Lower lobe of right lung (tissue), 2 donors: ENCODE measurements around the gene PATJ. TPM values are rescaled to one million over a fixed set of nuclear protein-coding genes. Genes with fewer than 3 reads are reported as not detected.

ENCODE experiments used
- ATAC-seq, 2 donors: fragments of 200-7000 bp; cut with Tn5 transposase; one replicate each; pipeline ENCODE4 v1.9.1; 2020 to 2022; ENCODE audit warnings: mild to moderate bottlenecking in 2 of 2, moderate library complexity in 2 of 2
- DNase-seq: peaks from one replicate; pipeline ENCODE4 v3.0.0-alpha.2; 2020
- H3K27ac ChIP-seq: fragments of 200-600 bp; one replicate; pipeline ENCODE4 v1.8.0; 2022
- H3K27me3 ChIP-seq: fragments of 200-600 bp; one replicate; pipeline ENCODE4 v1.8.0; 2022; ENCODE audit warnings: low read depth
- H3K36me3 ChIP-seq: fragments of 200-600 bp; one replicate; pipeline ENCODE4 v1.8.0; 2022; ENCODE audit warnings: mild to moderate bottlenecking
- H3K4me1 ChIP-seq: fragments of 200-600 bp; one replicate; pipeline ENCODE4 v1.8.0; 2022
- H3K4me3 ChIP-seq: fragments of 200-600 bp; one replicate; pipeline ENCODE4 v1.8.0; 2022; ENCODE audit warnings: mild to moderate bottlenecking
- H3K9me3 ChIP-seq: fragments of 200-600 bp; one replicate; pipeline ENCODE4 v1.8.0; 2022
- intact Hi-C: fragments of 100-400 bp; cut with DNase I; formaldehyde crosslinking; loops from one replicate; pipeline ENCODE4 v1.11.0; 2022
- total RNA-seq: library from RNA; stranded (reverse); fragmentation: NEBNext Ultra II Directional; extraction: Animal tissue kit (Norgen Biotek cat#: 25700); gene quantifications from one replicate; pipeline ENCODE4 v1.2.1, GENCODE V29; 2021
- TF ChIP-seq, protein P1 (sequence below): fragments of 200-600 bp; IDR thresholded peaks from one replicate; pipeline ENCODE4 v1.8.0; 2022; ENCODE audit warnings: antibody characterized with exemption, mild to moderate bottlenecking
- donor health status: DM: no; HTN: yes; CAD: no; lungs with severe emphysema.

Gene PATJ
- total RNA-seq, 1 donor from 2014 or later, result 63.9 TPM

DNA sequence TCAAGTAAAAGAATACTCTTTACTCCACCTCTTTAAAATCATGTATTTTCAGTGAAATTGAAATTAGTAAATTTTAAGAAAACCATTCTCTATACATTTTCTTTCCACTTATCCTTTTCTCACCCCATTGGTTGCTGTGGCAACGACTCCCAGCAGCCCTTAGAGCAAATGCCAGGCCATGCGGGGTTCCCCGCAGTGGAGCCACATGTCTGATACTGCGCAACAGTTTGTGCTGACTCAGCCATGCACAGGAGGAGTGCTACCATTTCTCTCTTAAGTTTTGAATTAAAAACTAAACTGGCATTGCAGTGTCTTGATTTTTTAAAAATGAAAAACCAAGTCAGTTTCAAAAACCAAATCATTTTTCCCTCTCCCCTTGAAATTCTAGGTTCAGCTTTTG is 238.3 kb downstream of the PATJ start:
- TF ChIP-seq, protein P1, sequence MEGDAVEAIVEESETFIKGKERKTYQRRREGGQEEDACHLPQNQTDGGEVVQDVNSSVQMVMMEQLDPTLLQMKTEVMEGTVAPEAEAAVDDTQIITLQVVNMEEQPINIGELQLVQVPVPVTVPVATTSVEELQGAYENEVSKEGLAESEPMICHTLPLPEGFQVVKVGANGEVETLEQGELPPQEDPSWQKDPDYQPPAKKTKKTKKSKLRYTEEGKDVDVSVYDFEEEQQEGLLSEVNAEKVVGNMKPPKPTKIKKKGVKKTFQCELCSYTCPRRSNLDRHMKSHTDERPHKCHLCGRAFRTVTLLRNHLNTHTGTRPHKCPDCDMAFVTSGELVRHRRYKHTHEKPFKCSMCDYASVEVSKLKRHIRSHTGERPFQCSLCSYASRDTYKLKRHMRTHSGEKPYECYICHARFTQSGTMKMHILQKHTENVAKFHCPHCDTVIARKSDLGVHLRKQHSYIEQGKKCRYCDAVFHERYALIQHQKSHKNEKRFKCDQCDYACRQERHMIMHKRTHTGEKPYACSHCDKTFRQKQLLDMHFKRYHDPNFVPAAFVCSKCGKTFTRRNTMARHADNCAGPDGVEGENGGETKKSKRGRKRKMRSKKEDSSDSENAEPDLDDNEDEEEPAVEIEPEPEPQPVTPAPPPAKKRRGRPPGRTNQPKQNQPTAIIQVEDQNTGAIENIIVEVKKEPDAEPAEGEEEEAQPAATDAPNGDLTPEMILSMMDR, result no peak
- H3K9me3 ChIP-seq, result no peaks in the 10 kb centered on the region
- H3K36me3 ChIP-seq, result no peaks in the 10 kb centered on the region
- H3K27ac ChIP-seq, result no peak overlapping the region
- ATAC-seq, result no peak
- no peak for DNase-seq
- no peaks in the 10 kb centered on the region for H3K4me1 ChIP-seq
- intact Hi-C loops, result no loop called here
- H3K27me3 ChIP-seq, result no peaks in the 10 kb centered on the region
- H3K4me3 ChIP-seq, result no peak overlapping the region

- H3K4me1 ChIP-seq, result no peaks in the 10 kb centered on the region
- H3K27ac ChIP-seq, result no peak overlapping the region
- intact Hi-C loops, result no loop called here
Measured at GRCh38 chr1:61981870-61982660, 239.8 kb downstream of the PATJ start.

GRCh38 chr1:61983236-61983635 is 241.0 kb downstream of the PATJ start:
- intact Hi-C loops, result no loop called here
- no peaks in the 10 kb centered on the region for H3K36me3 ChIP-seq
- H3K4me1 ChIP-seq, result no peaks in the 10 kb centered on the region
- H3K4me3 ChIP-seq, result no peak overlapping the region
- TF ChIP-seq, protein P1, result no peak
- H3K27me3 ChIP-seq, result no peaks in the 10 kb centered on the region
- no peak for ATAC-seq
- no peak overlapping the region for H3K27ac ChIP-seq
- no peaks in the 10 kb centered on the region for H3K9me3 ChIP-seq
- DNase-seq, result no peak

More at GRCh38 chr1:61981870-61982660, 239.8 kb downstream of the PATJ start:
- H3K4me3 ChIP-seq, result no peak overlapping the region
- no peak for ATAC-seq
- H3K9me3 ChIP-seq, result no peaks in the 10 kb centered on the region
- DNase-seq, result no peak
- H3K36me3 ChIP-seq, result no peaks in the 10 kb centered on the region
- TF ChIP-seq, protein P1, result no peak
- H3K27me3 ChIP-seq, result no peaks in the 10 kb centered on the region

- H3K36me3 ChIP-seq, result peaks cover 5% of the 10 kb centered on the region
- no peaks in the 10 kb centered on the region for H3K9me3 ChIP-seq
- H3K27ac ChIP-seq, result no peak overlapping the region
- intact Hi-C loops, result no loop called here
- TF ChIP-seq, protein P1, result no peak
- no peak for ATAC-seq
- no peaks in the 10 kb centered on the region for H3K27me3 ChIP-seq
- DNase-seq, result no peak
- H3K4me3 ChIP-seq, result no peak overlapping the region
- H3K4me1 ChIP-seq, result no peaks in the 10 kb centered on the region
Measured at GRCh38 chr1:61992257-61992656, 250.0 kb downstream of the PATJ start.

- intact Hi-C loops, result no loop called here
- DNase-seq (no peak), ATAC-seq (no peak)
- no peak overlapping the region for H3K4me3 ChIP-seq
- no peaks in the 10 kb centered on the region for H3K27me3 ChIP-seq
- no peaks in the 10 kb centered on the region for H3K4me1 ChIP-seq
- TF ChIP-seq, protein P1, result no peak
- H3K9me3 ChIP-seq, result no peaks in the 10 kb centered on the region
- no peak overlapping the region for H3K27ac ChIP-seq
- peaks cover 5% of the 10 kb centered on the region for H3K36me3 ChIP-seq
Measured at GRCh38 chr1:61993331-61993961, 251.2 kb downstream of the PATJ start.
